Activated effector memory CD4-positive, alpha-beta T cell treated with Interleukin-2 at 50 U/mL for 16 hours (primary cell): ENCODE measurements around the gene TBC1D22A.
"Not testable (repeated sequence)": the region's sequence is repeated elsewhere in the genome, so short reads cannot be mapped to it uniquely, and the experiment has no call there.

ENCODE experiments used
- DNase-seq: peaks from one replicate; pipeline ENCODE4 v3.0.0-alpha.2; 2020

The TBC1D22A gene

DNA sequence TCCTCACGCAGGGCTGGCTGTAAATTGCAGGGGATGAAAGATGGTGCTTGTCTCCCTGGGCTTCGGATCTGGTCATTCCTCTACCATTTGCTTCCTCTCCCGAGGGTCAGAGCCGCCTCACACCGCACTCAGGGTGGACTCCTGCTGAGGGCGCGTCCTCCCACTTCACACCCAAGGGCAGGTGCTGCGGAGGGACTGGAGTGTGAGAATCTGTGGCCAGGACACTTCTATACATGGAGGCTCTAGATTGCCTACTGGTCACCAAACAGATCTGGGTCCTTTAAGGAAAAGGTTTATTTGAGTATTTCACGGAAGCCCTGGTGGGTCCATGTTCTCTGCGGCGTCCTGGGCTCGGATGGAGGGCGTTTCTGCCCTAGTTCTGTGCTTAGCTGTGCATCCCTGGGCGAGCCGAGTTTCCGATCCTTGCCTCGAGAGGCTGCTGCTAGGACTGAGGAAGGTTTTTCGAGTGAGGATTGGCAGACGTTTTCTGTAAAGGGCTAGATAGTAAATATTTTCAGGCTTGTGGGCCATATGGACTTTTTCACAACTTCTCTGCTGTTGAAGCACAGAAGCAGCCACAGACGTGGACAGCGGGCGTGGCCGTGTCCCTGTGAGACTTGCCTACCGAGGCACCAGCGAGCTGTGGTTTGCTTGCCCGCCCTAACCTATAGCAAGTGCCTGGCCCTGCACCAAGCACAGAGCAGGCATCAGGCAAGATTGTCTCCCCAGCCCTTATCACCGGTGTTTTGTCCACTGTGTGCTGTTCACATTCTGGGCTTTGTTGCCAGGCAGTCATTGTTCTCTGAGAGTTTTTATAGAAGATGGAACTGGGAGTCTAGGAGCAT lies 279.0 kb downstream of the TBC1D22A start:
- no peak for DNase-seq

DNA sequence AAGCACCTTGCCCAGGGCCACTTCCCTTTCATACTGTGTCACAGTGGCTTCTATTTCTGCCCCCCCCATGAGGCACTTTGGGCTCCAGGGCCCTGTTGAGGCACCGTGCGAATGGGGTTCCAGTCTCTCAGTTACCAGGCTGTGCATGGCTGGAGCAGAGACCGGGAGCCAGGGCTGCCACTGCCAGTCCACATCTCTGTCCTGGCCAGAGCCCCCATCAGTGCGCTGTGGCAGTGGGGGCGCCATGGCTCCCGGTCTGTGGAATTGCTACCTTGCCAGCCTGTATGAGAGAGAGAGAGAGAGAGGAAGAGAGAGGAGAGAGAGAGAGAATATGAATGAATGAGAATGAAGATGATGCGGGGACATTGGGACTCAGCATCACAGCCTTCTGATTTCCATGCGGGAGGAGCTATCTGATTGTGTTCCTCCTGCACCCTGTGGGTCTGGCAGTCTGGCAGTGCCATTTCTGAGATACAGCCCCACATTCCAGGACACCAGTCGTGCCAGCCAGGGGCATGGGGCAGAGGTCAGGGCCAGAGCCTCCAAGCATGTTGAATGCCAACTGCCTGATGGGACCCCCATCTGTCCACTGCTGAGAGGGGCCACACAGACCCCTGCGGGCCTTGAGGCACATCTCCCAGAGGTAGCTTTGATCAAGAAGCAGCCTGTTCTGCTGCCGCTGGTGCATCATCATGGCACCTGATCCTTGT lies 279.8 kb downstream of the TBC1D22A start:
- no peak for DNase-seq

DNA sequence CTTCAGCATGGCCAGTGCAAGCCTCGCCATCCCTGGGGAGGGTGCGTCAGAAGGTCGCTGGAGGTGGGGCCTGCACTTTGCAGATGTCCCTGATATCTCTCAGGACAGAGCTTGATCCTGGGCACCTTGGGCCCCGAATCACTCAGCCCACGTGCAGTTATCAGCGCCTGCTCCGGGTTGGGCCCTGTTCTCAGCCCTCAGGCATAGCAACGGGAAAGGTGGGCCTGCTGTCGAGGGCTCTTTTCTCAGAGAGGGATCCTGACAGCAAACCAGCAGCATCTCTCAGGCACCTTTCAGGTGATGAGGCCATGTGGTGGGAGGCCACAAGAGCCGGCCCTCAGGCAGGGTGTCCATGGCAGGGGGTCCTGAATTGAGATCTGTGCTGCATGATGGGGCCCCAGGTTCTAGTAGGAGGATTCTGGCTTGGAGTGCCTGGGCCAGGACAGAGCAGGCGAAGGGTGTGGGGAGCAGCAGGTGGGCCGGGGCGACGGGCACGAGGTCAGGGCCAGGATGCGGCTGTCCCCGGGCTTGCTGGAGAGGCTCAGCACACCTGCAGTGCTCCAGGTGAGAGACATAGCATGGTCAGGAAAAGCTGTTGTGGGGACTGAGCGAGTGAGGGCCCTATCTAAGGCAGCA lies 280.5 kb downstream of the TBC1D22A start:
- DNase-seq = no peak

DNA sequence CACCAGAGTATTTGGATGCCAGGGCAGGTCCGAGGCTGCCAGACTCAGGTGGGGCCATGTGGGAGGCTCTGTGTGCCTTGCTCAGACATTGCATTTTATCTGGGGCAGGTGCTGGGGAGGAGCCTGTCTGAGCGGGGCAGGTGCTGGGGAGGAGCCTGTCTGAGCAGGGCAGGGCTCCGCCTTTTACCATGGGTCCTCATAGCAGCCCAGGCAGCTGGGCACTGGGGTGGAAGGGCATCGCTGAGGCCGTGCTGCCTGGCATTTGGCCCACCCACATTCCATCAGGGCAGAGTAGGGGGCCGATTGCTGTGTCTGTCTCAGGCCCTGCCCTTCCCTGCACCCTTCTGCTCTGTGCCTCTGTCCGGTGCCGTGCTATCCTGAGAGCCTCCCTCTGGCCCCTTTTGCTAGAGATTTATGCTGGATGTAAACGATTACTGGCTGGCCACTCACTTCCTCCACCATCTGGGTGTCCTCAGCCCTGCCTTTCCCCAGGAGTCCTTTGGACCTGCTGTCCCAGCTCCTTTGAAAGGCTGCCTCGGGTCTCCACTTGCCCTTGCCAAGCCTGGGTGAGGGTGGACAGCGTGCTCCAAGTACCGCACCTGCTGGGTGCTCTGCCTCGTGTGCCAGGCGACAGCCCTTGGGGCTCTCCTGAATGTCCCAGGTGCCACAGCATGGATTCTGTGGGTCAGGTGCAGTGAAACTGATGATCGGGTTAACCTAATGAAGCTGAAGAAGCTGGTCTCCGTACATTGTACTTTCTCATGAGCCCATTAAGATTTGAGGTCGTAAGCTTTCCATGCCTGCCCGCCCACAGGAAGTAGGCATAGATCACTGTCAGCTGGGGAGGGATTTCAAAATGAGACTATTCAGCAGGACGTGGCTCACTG lies 281.6 kb downstream of the TBC1D22A start:
- DNase-seq = no peak

DNA sequence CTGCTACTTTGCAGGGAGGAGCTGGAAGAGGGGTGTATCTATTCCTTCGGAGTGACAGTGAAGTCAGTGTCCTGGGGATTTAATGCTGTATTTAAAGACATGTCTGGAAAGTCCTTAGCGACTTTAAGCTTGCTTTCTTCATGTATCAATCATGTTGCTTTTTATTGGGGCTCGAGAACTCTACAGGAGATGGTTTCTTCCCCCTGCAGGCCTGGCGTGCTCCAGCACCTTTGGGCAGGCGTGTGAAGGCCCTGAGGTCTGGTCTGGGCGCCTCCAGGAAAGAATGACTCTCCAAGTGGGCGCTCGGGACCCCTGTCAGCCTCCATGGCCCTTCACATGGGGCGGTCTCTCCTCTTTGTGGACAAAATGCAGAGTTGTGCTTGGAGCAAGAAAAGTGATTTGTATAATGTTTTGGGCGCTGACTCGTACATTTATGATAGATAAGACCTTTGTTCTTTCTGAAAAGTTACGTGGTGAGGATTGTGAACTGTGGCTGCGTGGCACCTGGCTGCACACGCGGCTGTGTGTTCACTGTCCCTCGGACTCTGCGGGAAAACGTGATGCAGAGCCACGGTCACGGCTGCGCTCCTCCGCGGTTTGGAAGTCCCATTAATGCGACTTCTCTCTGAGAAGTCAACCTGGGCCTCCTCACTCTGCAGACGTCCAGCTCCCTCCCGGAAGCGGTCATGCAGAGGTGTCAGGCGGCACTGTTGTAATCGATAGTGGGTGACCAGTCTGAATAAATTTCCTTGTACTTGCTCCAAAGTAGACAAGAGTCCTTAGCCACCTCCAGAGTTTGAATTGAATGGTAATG lies 282.5 kb downstream of the TBC1D22A start:
- DNase-seq = no peak

DNA sequence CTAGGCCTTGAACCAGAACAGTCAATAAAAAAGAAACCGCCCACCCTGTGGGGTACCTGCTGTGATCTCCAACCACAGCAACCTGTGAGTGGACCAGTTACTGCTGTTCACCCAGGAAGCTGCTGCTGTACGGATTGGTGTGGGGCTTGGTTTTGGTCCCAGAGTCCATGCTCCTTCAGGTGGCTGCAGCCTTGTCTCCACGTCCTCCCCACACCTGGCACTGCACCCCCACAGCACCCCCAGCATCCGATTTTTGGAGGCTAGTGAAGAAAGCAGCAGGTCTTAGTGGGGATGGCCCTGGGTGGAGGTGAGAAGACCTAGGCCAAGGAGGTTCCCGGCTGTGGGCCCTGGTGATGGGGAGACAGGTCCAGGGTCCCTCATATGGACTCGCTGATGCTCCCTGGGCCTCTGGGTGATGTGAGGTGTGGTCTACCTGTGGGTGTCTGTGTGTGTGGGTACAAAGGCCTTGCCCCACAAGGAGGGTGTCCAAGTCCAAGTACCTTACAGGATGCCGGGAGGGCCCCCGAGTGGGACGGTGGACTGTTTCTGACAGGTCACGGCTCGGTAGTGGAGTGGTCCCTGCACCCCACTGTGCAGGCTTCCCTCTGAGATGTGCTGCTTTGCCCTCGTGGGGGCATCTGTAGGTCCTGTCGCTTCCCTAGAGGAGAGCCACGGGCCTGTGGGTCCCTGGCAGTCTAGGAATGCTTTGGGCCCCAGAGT lies 283.4 kb downstream of the TBC1D22A start:
- no peak for DNase-seq

DNA sequence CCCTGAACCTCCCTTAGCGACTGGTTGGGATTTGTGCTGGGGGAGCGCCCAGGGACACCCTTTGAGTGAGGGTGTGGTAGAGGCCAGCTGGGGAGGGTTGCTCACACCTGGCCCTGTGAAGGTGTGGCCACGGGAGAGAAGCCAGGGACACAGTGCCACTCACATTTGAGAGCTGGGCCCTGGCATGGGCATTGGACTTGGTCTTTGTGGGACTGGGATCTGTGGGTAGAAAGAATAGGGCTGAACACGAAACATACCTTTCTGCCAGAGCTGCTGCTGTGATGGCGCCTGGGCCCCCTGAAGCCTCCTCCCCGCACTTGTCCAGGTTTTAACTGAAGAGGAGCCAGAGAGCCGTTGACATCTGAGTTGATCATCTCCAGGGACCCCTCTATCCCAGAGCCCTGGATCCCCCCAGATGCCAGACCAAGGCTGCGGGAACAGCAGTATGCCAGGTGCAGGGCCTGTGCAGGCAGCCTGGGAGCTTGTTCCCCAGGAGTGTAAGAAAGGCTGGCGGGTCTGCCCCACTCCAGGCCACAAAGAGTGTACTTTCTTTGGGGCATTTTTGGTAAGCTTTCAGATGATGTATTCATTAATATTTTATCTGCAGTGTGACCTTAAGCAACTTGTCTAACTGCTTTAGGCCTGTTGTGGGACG lies 284.1 kb downstream of the TBC1D22A start:
- DNase-seq = no peak

DNA sequence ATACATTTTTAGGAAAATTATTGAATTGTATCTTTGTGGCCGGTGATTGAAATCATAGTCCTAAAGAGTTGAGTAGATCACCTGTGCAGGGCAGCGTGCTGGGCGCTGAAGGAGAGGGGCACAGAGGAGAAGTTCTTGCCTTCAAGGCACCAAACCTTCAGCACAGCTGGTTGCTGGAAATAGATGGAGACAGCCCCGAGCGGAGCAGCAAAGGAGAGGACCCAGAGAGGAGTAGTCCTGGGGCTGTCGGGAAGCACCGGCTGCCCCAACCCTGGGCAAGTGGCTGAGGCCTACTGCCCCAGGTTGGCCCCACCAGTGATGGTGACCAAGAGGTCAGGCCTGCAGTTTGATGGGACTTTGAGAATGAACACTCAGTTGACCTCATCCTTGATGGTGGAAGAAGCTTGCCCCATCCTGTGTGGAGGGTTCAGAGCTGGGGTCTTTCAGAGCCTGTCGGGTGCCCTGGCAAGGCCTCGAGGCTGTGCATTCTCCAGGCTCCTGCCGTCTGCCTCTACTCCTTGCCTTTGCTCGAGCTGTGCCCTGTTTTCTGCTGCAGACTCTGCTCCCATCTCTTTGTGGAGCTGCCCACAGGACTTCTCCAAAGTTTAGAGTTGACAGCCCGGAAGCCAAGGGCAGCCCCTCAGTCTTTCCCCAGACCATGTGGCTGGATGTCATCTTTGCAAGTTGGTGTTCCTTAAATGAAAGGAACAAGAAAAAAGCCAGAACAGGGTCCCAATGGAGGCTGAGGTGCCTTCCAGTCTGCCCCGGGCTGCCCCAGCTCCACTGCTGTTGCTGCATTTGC lies 285.1 kb downstream of the TBC1D22A start:
- no peak for DNase-seq

DNA sequence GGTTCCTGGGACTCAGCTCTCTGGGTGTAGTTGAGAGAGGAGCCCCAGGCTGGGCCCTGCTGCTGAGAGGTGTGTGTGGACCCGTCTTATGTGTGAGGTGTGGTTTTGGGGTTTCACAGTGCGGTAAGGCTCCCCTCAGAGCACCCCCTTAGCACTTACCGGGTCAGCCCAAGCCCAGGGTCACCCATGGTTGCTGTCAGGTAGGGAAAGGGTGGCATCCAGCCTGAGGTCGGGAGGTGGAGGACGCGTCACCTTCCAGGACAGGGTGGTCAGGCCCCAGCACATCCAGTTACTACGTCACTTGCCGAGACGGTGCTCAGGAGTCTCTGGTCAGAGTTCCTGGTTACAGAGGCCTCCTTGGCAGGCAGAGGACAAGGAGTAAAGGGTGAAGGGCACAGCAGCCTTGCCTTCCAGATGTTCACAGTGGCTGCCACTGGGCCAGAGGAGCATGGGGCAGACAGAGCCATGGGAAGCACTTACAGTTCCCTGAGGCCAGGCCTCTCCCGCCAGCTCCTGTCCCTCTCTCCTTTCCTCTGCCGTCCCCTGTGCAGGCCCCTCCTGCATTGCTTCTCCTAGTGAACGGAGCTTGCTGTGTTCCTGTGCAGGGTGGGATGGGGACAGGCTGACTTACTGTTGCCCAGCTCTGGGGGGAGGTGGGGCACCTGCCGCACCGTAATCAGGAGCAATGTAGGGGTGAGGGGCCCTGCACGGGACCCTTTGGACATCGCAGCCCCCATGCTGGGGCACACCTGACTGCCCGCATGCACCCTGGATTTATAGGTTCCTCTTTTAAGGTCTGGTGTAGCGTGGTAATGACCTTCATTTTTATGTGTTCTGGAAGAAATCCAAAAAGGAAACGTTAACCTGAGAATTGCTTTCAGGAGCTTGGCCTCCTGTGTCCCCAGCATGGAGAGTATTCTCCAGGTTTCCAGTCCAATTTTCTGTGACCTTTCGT lies 285.9 kb downstream of the TBC1D22A start:
- no peak for DNase-seq

DNA sequence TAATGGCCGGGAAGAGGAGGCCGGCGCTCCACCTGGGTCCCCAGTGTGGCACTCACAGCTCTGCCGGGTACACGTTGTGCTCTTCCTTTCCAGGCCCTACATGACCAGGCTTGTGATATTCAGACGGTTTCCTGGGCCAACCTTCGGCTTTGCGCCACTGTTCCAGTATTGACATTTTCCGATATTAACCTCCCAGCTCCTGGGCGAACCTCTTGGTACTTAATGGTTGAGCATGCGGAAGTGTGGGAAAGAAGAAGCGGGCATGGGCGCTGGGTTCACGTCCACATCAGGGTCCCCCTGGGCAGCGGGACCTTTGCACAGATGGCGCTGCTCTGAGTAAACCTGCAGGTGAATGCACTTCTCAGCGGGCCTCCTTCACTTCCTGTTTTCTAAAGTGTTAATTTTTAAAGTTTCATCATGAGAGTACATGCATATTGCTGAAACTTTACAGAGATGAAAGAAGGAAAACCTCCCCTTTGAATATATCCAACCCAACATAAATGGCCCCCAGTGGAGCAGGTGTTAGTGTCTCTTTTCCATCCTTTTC lies 286.7 kb downstream of the TBC1D22A start:
- DNase-seq = no peak

DNA sequence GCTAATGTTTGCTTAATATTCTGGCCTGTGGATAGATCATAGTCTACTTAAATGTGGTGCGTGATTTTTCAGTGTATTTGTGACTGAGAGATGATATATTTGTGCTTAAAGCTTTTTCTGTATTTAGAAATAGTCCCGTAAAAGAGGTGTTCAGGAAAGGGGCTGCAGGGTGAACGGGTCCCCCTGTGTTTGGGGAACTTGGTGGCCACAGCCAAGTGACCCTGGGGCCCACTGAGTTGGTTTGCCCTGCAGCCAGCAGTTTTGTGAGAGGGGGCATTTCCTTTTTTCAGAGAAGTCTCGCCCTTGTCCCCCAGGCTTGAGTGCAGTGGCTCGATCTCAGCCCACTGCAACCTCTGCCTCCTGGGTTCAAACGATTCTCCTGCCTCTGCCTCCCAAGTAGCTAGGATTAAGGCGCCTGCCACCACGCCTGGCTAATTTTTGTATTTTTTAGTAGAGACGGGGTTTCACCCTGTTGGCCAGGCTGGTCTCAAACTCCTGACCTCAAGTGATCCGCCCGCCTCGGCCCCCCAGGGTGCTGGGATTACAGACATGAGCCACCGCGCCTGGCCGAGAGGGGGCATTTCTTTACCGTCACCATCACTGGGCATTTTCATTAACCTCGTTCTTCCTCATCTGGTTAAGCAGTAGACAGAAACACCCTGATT lies 287.4 kb downstream of the TBC1D22A start:
- not testable (repeated sequence) for DNase-seq

DNA sequence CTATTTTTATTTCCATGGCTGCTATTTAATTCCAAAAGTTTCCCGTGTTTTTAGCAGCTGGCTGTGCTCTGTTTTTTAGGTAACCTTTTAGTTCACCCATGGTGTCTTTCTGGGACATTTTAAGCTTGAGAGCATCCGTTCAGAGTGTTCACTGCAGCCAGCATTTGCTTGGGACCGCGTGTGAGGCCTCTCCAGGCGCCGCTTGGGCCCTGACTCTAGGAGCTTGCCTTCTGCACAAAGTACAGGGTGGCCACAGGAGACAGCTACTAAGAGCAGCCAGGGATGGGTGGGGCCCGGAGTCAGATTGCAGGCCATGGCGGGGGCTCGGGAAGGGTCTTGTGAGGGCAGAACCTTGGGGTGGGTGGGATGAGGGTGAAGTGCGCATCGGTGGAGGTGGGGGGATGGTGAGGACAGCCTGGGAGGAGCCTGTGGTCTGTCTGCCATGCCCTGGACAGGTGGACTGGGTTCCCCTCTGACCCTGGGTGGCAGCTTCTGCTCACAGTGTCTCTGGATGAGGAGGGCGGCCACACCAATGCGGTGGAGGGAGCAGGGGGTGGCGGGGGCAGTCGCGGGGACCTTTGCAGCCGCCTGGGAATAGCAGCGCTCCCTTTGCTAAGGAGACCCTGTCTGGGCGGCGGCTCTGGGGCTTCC lies 288.1 kb downstream of the TBC1D22A start:
- no peak for DNase-seq

DNA sequence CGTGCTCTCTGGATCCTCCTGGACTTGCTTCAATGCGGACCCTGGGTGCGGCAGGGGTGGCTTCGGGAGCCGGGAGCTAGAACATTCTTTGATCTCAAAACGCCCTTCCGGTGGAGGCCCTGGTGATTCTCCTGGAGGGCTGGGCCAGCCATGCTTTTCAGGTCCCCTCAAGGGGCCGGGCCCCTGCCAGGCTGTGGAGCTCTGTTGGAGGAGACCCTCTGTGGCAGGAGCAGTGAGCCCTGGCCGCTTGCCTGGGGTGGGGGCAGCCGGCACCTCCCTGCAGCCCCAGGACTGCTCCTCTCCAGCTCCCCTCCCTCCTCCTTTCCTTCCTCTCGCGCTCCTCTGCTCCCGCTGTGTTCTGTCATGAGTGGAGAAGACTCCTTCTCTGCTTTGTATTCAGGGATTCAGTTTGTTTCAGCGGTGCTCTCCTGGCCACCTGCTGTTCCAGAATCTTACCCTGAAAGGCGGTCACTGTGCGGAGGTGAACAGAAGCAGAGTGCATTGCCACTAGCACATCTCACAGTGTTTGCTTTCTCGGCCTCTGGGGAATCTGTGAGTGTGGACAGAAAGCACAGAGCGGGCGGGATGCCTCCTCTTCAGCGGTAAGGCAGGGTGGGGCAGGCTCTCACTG lies 289.1 kb downstream of the TBC1D22A start:
- DNase-seq = no peak

DNA sequence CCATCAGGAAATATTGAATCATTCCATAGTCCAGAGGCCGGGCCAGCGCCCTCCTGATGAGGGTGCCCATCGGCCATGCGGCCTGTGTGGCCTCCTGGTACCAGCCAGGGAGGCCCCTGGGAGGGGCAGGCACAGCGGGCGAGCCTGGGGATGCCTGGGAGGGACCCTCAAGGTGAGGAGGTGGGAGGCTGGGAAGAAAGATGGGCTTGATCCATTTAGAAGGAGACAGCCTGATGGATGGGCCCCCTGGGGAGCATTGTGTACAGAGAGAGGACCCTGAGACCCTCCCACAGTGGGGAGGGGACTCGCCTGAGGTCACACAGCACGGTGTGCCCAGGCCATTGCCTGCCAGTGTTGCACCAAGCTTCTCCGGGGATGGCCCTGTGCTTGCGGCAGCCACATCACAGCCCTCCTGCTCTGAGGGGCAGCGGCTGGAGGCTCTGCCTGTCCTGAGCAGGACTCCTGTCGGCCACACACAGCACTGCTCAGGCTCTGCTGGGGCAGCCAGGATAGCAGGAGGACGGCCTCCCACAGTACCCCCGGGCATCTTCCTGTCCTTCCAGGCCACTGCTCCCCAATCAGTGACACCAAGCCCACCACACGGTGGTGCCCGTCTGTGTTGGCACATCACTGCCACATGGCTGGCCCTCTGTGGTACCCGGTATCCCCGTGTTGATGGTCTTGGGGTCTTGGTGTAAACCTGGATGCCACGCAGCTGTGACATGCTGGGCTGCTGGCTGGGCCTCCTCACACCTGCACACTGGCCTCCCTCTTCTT lies 290.0 kb downstream of the TBC1D22A start:
- DNase-seq = no peak

DNA sequence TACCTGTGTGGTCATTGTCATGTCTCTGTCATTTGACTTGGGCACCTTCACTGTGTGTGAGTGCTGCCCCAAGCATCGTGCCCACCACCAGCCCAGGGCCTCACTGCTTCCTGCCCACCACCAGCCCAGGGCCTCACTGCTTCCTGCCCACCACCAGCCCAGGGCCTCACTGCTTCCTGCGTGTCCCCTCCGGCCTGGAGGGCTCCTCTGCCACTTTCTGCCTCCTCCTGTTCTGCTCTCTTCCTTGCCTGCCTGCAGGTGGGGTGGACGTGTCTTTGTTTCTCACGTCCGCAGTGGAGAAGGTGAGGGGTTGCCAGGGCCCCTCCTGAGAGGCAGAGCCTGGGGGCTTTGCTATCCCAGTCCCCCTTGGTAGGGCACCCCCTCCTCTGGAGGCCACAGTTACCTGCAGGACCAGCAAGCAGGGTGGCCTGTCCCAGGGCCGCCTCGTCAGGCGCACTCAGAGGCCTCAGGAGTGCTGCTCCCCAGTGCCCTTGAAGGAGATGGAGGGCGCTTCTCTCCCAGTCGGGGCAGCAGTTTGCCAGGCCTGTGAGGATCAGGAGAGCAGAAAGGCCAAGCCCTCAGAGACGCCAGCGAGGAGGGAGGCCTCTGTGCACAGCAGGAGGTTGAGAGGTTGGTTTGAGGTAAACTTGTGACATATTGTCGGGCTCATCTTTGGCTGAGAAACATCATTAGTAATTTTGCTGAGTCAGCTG lies 290.7 kb downstream of the TBC1D22A start:
- no peak for DNase-seq
